Muscle layer of colon (tissue), 2 donors: Measurements from ENCODE around the gene TMEM130.

Source experiments
- H3K27ac ChIP-seq: one replicate; pipeline ENCODE4 v1.7.0; 2013; ENCODE audit warnings: low read depth, mild to moderate bottlenecking, low read length, moderate library complexity
- H3K27me3 ChIP-seq, 2 donors: one replicate each; pipeline ENCODE4 v1.7.0; 2013; ENCODE audit warnings: low read length in 2 of 2, mild to moderate bottlenecking in 2 of 2; ENCODE audit not compliant: insufficient read depth in 2 of 2, control insufficient read depth in 1 of 2
- H3K36me3 ChIP-seq: one replicate; pipeline ENCODE4 v1.7.0; 2013; ENCODE audit warnings: mild to moderate bottlenecking, low read length; ENCODE audit not compliant: insufficient read depth
- H3K4me1 ChIP-seq: one replicate; pipeline ENCODE4 v1.7.0; 2013; ENCODE audit warnings: mild to moderate bottlenecking, low read length; ENCODE audit not compliant: insufficient read depth
- H3K4me3 ChIP-seq, 2 donors: one replicate each; pipeline ENCODE4 v1.7.0; 2013; ENCODE audit warnings: low read length in 2 of 2, low read depth in 1 of 2, mild to moderate bottlenecking in 1 of 2, moderate library complexity in 1 of 2
- H3K9ac ChIP-seq: one replicate; pipeline ENCODE4 v1.7.0; 2013; ENCODE audit warnings: low read length
- H3K9me3 ChIP-seq: one replicate; pipeline ENCODE4 v1.7.0; 2013; ENCODE audit warnings: mild to moderate bottlenecking, low read length
- donor health status: abdominal sarcoma.
- donor health status: Adenocarcinoma of cecum.

TMEM130 gene

GRCh38 chr7:98840096-98840495 is 29.7 kb downstream of the TMEM130 start:
- Histone ChIP-seq H3K9ac (no peak overlapping the region), H3K36me3 (no peaks in the 10 kb centered on the region), H3K27me3 (no peaks in the 10 kb centered on the region), H3K27ac (no peak overlapping the region), H3K4me3 (no peak overlapping the region), H3K4me1 (no peaks in the 10 kb centered on the region), H3K9me3 (no peaks in the 10 kb centered on the region)

DNA sequence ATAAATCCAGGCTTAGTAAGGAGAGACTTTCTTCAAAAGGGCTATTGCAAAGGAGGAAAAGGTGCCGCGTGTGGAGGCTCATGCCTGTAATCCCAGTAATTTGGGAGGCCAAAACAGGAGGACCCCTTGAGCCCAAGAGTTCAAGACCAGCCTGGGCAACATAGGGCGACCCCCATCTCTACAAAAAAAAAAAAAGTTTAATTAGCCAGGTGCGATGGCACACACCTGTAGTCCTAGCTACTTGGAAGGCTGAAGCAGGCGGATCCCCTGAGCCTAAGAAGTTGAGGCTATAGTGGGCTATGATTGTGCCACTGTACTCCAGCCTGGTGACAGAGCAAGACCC is 32.2 kb downstream of the TMEM130 start:
- H3K9ac ChIP-seq: no peak overlapping the region
- H3K27ac ChIP-seq: no peak overlapping the region
- H3K9me3 ChIP-seq: no peaks in the 10 kb centered on the region
- H3K4me3 ChIP-seq: no peak overlapping the region
- H3K27me3 ChIP-seq: no peaks in the 10 kb centered on the region
- no peaks in the 10 kb centered on the region for H3K4me1 ChIP-seq
- H3K36me3 ChIP-seq: no peaks in the 10 kb centered on the region

- no peaks in the 10 kb centered on the region for H3K27me3 ChIP-seq
- H3K9ac ChIP-seq: no peak overlapping the region
- no peak overlapping the region for H3K27ac ChIP-seq
- H3K36me3 ChIP-seq: no peaks in the 10 kb centered on the region
- H3K9me3 ChIP-seq: no peaks in the 10 kb centered on the region
- no peak overlapping the region for H3K4me3 ChIP-seq
- H3K4me1 ChIP-seq: no peaks in the 10 kb centered on the region
These were observed 32.8 kb downstream of the TMEM130 start for GRCh38 chr7:98836811-98837629.

DNA sequence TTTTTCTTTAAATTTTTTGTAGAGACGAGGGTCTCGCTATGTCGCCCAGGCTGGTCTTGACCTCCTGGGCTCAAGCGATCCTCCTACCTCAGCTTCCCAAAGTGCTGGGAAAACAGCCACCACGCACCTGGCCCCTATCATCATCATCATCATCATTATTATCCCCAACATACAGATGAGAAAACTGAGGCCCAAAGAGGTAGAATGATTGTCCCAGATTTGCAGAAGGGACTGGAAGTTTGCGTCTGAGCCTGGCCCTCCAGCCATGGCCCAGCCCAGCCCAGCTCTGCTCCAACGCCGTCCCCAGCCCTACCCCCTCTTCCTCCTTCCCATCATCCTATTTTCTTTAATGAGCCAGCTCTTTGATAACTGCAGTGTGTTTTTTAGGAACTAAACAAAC is 34.9 kb downstream of the TMEM130 start:
- no peak overlapping the region for H3K9ac ChIP-seq
- H3K9me3 ChIP-seq: no peaks in the 10 kb centered on the region
- no peak overlapping the region for H3K4me3 ChIP-seq
- no peaks in the 10 kb centered on the region for H3K4me1 ChIP-seq
- H3K36me3 ChIP-seq: no peaks in the 10 kb centered on the region
- no peaks in the 10 kb centered on the region for H3K27me3 ChIP-seq
- H3K27ac ChIP-seq: no peak overlapping the region

DNA sequence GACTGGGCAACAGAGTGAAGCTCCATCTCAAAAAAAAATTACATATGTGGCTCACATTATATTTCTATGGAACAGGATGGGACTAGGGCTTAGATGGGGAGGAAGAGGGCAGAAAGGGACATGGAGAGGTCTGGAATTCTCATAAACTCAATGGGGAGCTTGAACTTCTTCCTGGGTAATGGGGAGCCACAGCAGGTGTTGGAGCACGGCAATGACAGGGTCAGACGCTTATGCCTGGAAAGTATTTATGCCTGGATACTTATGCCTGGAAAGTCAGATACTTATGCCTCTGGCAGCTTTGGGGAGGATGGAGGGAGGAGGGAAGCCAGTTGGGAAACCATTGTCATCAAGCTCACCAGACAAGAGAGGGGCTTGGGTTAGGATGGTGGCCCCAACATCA is 36.8 kb downstream of the TMEM130 start:
- Histone ChIP-seq H3K36me3 (no peaks in the 10 kb centered on the region), H3K4me1 (no peaks in the 10 kb centered on the region), H3K4me3 (no peak overlapping the region), H3K9ac (no peak overlapping the region), H3K9me3 (no peaks in the 10 kb centered on the region), H3K27ac (no peak overlapping the region), H3K27me3 (no peaks in the 10 kb centered on the region)

GRCh38 chr7:98831641-98832221 is 38.1 kb downstream of the TMEM130 start:
- no peaks in the 10 kb centered on the region for H3K9me3 ChIP-seq
- no peaks in the 10 kb centered on the region for H3K4me1 ChIP-seq
- H3K4me3 ChIP-seq: no peak overlapping the region
- H3K27me3 ChIP-seq: no peaks in the 10 kb centered on the region
- H3K36me3 ChIP-seq: no peaks in the 10 kb centered on the region
- H3K27ac ChIP-seq: no peak overlapping the region
- H3K9ac ChIP-seq: no peak overlapping the region

DNA sequence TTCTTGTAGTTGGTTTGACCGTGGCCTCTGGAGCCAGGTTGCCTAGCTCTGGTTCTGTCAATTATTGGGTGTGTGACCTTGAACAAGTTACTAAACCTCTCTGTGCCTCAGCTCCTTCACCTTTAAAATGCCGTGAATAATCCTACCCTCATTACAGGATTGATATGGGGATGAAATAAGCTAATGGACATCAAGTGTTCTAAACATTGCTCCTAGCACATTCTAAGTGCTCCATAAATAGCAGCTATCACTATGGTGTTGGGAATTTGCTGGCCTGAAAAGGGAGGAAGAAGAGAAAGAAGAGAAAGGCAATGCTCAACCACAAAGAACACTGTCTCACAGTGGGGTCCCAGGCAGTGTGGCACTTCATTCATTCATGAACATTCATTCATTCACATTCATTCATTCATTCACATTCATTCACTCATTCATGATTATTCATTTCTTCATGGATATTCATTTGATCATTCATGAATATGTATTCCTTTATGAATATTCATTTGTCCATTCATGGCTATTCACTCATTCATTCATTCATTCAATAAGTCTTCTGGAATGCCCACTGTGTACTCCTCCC is 38.8 kb downstream of the TMEM130 start:
- no peaks in the 10 kb centered on the region for H3K9me3 ChIP-seq
- no peaks in the 10 kb centered on the region for H3K4me1 ChIP-seq
- no peak overlapping the region for H3K9ac ChIP-seq
- no peaks in the 10 kb centered on the region for H3K36me3 ChIP-seq
- H3K4me3 ChIP-seq: no peak overlapping the region
- H3K27me3 ChIP-seq: no peaks in the 10 kb centered on the region
- H3K27ac ChIP-seq: no peak overlapping the region

- Histone ChIP-seq H3K4me1 (no peaks in the 10 kb centered on the region), H3K9me3 (no peaks in the 10 kb centered on the region), H3K27ac (no peak overlapping the region), H3K36me3 (no peaks in the 10 kb centered on the region), H3K27me3 (no peaks in the 10 kb centered on the region), H3K9ac (no peak overlapping the region), H3K4me3 (no peak overlapping the region)
These were observed 41.4 kb downstream of the TMEM130 start for GRCh38 chr7:98828368-98828767.

DNA sequence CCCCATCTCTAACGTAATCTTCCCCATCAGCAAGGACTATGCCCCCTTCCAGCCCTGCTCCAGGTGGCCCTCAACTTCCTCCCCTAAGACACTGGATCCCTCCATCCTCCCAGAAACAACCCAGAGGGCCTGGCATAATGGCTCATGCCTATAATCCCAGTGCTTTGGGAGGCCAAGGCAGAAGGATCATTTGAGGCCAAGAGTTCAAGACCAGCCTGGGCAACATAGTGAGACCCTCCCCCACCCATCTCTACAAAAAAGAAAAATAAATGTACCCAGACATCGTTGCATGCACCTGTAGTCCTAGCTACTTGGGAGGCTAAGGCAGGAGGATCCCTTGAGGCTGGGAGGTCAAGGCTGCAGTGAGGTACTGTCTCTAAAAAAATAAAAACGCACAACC is 42.6 kb downstream of the TMEM130 start:
- Histone ChIP-seq H3K4me1 (no peaks in the 10 kb centered on the region), H3K4me3 (no peak overlapping the region), H3K27ac (no peak overlapping the region), H3K9ac (no peak overlapping the region), H3K36me3 (no peaks in the 10 kb centered on the region), H3K27me3 (no peaks in the 10 kb centered on the region), H3K9me3 (no peaks in the 10 kb centered on the region)

DNA sequence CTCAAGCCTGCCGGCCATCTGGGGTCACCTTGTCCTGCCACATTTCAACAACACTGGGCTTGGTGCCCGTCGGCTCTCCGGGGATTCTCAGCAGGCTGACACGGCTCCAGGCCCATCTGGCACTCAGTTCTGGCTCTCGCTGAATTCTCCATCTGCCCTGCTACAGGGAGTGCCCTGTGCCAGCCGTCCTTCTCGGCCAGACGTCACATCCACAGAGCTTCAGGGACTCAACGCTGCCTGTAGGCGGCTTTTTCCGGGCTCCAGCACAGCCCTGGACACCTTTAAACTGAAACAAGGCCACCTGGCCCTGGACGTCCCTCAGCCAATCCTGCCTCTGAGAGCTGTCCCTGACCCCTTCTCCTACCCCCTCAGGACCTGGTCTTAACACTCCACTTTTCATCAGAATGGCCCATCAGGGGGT is 43.0 kb downstream of the TMEM130 start:
- Histone ChIP-seq H3K36me3 (no peaks in the 10 kb centered on the region), H3K27ac (no peak overlapping the region), H3K9me3 (no peaks in the 10 kb centered on the region), H3K27me3 (no peaks in the 10 kb centered on the region), H3K9ac (no peak overlapping the region), H3K4me1 (no peaks in the 10 kb centered on the region), H3K4me3 (no peak overlapping the region)

DNA sequence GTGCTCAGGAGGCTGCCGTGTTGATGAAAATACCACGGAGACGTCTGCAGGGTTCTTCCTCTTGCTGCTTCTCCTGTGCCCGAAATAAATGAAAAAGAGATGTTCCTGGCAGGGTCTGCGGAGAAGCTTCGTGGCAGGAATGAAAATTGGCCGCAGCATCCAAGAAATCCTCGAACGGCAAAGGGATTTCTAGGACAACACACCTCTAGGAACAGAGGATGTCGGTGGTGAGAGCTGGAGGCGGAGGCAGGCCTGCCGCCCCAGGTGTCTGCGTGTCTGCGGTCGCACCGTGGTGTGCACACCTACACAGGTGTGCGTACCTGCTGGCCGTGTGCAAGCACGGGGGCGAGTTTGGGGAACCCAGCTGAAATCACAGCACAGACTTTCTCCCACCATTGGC is 43.4 kb downstream of the TMEM130 start:
- no peaks in the 10 kb centered on the region for H3K9me3 ChIP-seq
- no peaks in the 10 kb centered on the region for H3K27me3 ChIP-seq
- H3K4me1 ChIP-seq: no peaks in the 10 kb centered on the region
- no peak overlapping the region for H3K4me3 ChIP-seq
- H3K27ac ChIP-seq: no peak overlapping the region
- no peak overlapping the region for H3K9ac ChIP-seq
- H3K36me3 ChIP-seq: no peaks in the 10 kb centered on the region

DNA sequence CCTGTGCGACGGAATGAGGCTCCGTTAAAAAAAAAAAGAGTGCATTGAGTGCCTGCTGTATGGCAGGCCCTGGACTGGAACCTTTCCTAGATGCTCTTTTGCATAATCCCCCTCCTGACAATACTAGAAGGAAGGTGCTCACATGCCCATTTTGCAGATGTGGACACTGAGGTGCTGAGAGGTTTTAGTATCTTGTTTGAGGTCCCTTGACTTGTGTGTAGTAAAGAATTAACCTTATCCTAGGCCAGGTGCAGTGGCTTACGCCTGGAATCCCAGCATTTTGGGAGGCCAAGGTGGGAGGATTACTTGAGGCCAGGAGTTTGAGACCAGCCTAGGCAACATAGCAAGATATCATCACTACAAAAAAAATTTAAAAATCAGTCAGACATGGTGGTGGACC is 46.6 kb downstream of the TMEM130 start:
- H3K9ac ChIP-seq: no peak overlapping the region
- no peaks in the 10 kb centered on the region for H3K4me1 ChIP-seq
- no peaks in the 10 kb centered on the region for H3K27me3 ChIP-seq
- no peaks in the 10 kb centered on the region for H3K36me3 ChIP-seq
- no peak overlapping the region for H3K27ac ChIP-seq
- no peak overlapping the region for H3K4me3 ChIP-seq
- no peaks in the 10 kb centered on the region for H3K9me3 ChIP-seq
